Neuronal stem cell (in vitro differentiated cells): ENCODE measurements around the gene TBL2.
"Not testable (repeated sequence)": the region's sequence is repeated elsewhere in the genome, so short reads cannot be mapped to it uniquely, and the experiment has no call there.

Source experiments
- DNase-seq: peaks from one replicate; pipeline ENCODE4 v3.0.0-alpha.2; 2013; ENCODE audit warnings: low spot score
- H2AFZ ChIP-seq: one replicate; pipeline ENCODE4 v1.6.1; 2013; ENCODE audit warnings: mild to moderate bottlenecking, low read length, inconsistent platforms
- H2AK5ac ChIP-seq: 2 replicates; pipeline ENCODE4 v1.6.1; 2013; ENCODE audit warnings: low read depth, mild to moderate bottlenecking, inconsistent platforms, low read length, moderate library complexity, mixed read lengths
- H2BK120ac ChIP-seq: 2 replicates; pipeline ENCODE4 v1.6.1; 2013; ENCODE audit warnings: low read depth, mild to moderate bottlenecking, inconsistent platforms, low read length, moderate library complexity, mixed read lengths
- H2BK12ac ChIP-seq: one replicate; pipeline ENCODE4 v1.6.1; 2013; ENCODE audit warnings: low read length, inconsistent platforms
- H2BK15ac ChIP-seq: 2 replicates; pipeline ENCODE4 v1.6.1; 2013; ENCODE audit warnings: mild to moderate bottlenecking, low read length, inconsistent platforms, mixed read lengths
- H2BK5ac ChIP-seq: one replicate; pipeline ENCODE4 v1.6.1; 2013; ENCODE audit warnings: inconsistent platforms, mild to moderate bottlenecking, low read length, moderate library complexity
- H3K14ac ChIP-seq: one replicate; pipeline ENCODE4 v1.6.1; 2013; ENCODE audit warnings: low read length, inconsistent platforms
- H3K18ac ChIP-seq: 2 replicates; pipeline ENCODE4 v1.6.1; 2013; ENCODE audit warnings: low read length, inconsistent platforms
- H3K23ac ChIP-seq: 2 replicates; pipeline ENCODE4 v1.6.1; 2013; ENCODE audit warnings: low read depth, mild to moderate bottlenecking, mixed read lengths, low read length, inconsistent platforms; ENCODE audit not compliant: poor library complexity
- H3K27ac ChIP-seq: replicated peaks from 3 replicates; pipeline ENCODE4 v1.5.1; 2013; ENCODE audit warnings: low read length, inconsistent platforms
- H3K27me3 ChIP-seq, 3 experiments: 2 replicates each; pipeline ENCODE4 v1.6.1; 2013; ENCODE audit warnings: low read length in 3 of 3, mild to moderate bottlenecking in 2 of 3, inconsistent platforms in 1 of 3, low read depth in 1 of 3, mixed read lengths in 1 of 3, moderate library complexity in 1 of 3; ENCODE audit not compliant: control insufficient read depth in 3 of 3, insufficient read depth in 3 of 3
- H3K36me3 ChIP-seq, 2 donors: replicated peaks in 1 of 2; 2 replicates each; pipeline ENCODE4 v1.6.1; 2013; ENCODE audit warnings: low read length in 2 of 2; ENCODE audit not compliant: control insufficient read depth in 2 of 2, insufficient read depth in 2 of 2
- H3K4ac ChIP-seq: 2 replicates; pipeline ENCODE4 v1.6.1; 2013; ENCODE audit warnings: inconsistent platforms, mild to moderate bottlenecking, low read length, moderate library complexity
- H3K4me1 ChIP-seq, 2 donors: 1 replicate in 1 of 2; 2 replicates in 1 of 2; pipeline ENCODE4 v1.6.1; 2013; ENCODE audit warnings: low read length in 2 of 2, low read depth in 1 of 2; ENCODE audit not compliant: control insufficient read depth in 2 of 2, insufficient read depth in 1 of 2
- H3K4me2 ChIP-seq: one replicate; pipeline ENCODE4 v1.6.1; 2013; ENCODE audit warnings: mild to moderate bottlenecking, low read length, inconsistent platforms; ENCODE audit not compliant: insufficient read depth, poor library complexity, severe bottlenecking
- H3K4me3 ChIP-seq, 2 donors: 2 replicates each; pipeline ENCODE4 v1.5.1; 2013; ENCODE audit warnings: low read length in 2 of 2, mild to moderate bottlenecking in 2 of 2, inconsistent platforms in 1 of 2, moderate library complexity in 1 of 2
- H3K79me1 ChIP-seq: one replicate; pipeline ENCODE4 v1.6.1; 2013; ENCODE audit warnings: low read depth, mild to moderate bottlenecking, inconsistent platforms, low read length, moderate library complexity
- H3K9ac ChIP-seq: one replicate; pipeline ENCODE4 v1.6.1; 2013; ENCODE audit warnings: mild to moderate bottlenecking, low read depth, low read length, inconsistent platforms; ENCODE audit not compliant: poor library complexity
- H3K9me3 ChIP-seq, 2 donors: replicated peaks in 1 of 2; 2 replicates each; pipeline versions ENCODE3 to v1.6.1; 2013; ENCODE audit warnings: low read length in 2 of 2, mild to moderate bottlenecking in 2 of 2, inconsistent platforms in 1 of 2, low read depth in 1 of 2, mixed read lengths in 1 of 2, moderate library complexity in 1 of 2; ENCODE audit not compliant: control insufficient read depth in 2 of 2, insufficient read depth in 1 of 2
- H4K8ac ChIP-seq: one replicate; pipeline ENCODE4 v1.6.1; 2013; ENCODE audit warnings: low read depth, mild to moderate bottlenecking, inconsistent platforms, low read length, moderate library complexity
- H4K91ac ChIP-seq: one replicate; pipeline ENCODE4 v1.6.1; 2013; ENCODE audit warnings: low read length, low read depth, mild to moderate bottlenecking, inconsistent platforms; ENCODE audit not compliant: poor library complexity
- WGBS, 2 donors: extraction: QIAGEN DNeasy Blood & Tissue Kit; methylation state at CpG; one replicate each; pipeline ENCODE4 v1.1.7; 2013; ENCODE audit warnings: missing lambda C conversion rate in 2 of 2, mixed read lengths in 1 of 2; ENCODE audit not compliant: insufficient read length in 2 of 2, insufficient replicate concordance in 1 of 2; ENCODE audit errors: extremely low coverage in 2 of 2; 5-methylcytosine and 5-hydroxymethylcytosine counted together

The TBL2 gene

DNA sequence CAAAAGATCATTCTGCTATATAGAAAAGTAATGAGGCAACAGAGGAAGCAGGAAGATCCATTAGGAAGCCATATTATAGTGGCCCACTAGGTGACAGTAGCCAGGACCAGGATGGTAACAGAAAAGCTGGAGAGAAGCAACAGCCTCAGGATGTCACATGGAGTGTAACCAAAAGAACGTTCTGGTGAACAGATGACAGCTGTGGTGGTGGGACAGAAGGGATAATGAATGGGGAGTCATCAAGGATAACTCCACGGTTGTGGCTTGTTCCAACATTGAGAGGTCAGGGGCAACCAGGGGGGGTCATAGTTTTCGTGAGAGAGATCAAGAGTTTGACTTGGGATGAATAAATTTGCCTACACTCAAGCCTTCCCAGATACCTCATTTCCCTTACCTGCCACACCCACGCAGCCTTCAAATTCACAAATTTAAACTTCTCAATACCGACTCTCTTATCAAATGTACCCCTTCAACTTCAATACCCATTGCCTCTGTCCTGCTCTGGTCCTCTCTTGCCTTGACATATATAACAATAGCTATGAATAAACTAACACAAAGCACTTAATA is 9.3 kb downstream of the TBL2 start:
- no peak overlapping the region for H2BK12ac ChIP-seq
- no peak for DNase-seq
- no peak overlapping the region for H4K91ac ChIP-seq

GRCh38 chr7:73567846-73568685 is 10.3 kb downstream of the TBL2 start:
- no peak overlapping the region for H2BK12ac ChIP-seq
- H3K27ac ChIP-seq: no peak overlapping the region

More for the DNA sequence above, 9.3 kb downstream of the TBL2 start:
- no peak overlapping the region for H3K27ac ChIP-seq
- H3K4me3 ChIP-seq: no peak overlapping the region
- H3K4me1 ChIP-seq: no peaks in the 10 kb centered on the region
- H4K8ac ChIP-seq: no peak overlapping the region
- H2BK15ac ChIP-seq: no peak overlapping the region
- peaks cover 36 to 53% of the 10 kb centered on the region in 2 donors for H3K36me3 ChIP-seq
- H3K9ac ChIP-seq: no peak overlapping the region
- no peak overlapping the region for H3K14ac ChIP-seq
- H3K4ac ChIP-seq: no peak overlapping the region
- 100% methylated on average over 2 of the region's 5 CpGs; no CpG with 5 or more reads in 1 of the 2 donors for WGBS, 2 donors
- H3K23ac ChIP-seq: no peak overlapping the region
- H2AFZ ChIP-seq: no peak overlapping the region
- H2BK5ac ChIP-seq: no peak overlapping the region
- no peaks in the 10 kb centered on the region for H3K79me1 ChIP-seq
- H3K18ac ChIP-seq: no peak overlapping the region
- H2AK5ac ChIP-seq: no peak overlapping the region
- H2BK120ac ChIP-seq: no peak overlapping the region
- H3K4me2 ChIP-seq: no peak overlapping the region
- no peaks in the 10 kb centered on the region for H3K27me3 ChIP-seq
- H3K9me3 ChIP-seq: no peaks in the 10 kb centered on the region

GRCh38 chr7:73567140-73567539 is 11.2 kb downstream of the TBL2 start:
- Histone ChIP-seq H2BK15ac (no peak overlapping the region), H2BK120ac (no peak overlapping the region), H2BK12ac (no peak overlapping the region), H3K9ac (peak overlapping the region; percentile 2), H3K9me3 (no peaks in the 10 kb centered on the region), H4K8ac (no peak overlapping the region), H3K23ac (no peak overlapping the region), H3K4me1 (no peaks in the 10 kb centered on the region), H3K4me3 (no peak overlapping the region), H2BK5ac (no peak overlapping the region), H3K14ac (no peak overlapping the region), H3K36me3 (peaks cover 16 to 34% of the 10 kb centered on the region in 2 donors), H2AFZ (no peak overlapping the region), H3K4ac (no peak overlapping the region), H3K4me2 (no peak overlapping the region), H3K27me3 (no peaks in the 10 kb centered on the region), H3K27ac (no peak overlapping the region), H3K18ac (no peak overlapping the region), H2AK5ac (no peak overlapping the region), H4K91ac (no peak overlapping the region), H3K79me1 (no peaks in the 10 kb centered on the region)
- 100% methylated on average over 1 of the region's 4 CpGs; no CpG with 5 or more reads in 1 of the 2 donors for WGBS, 2 donors
- no peak for DNase-seq

More at GRCh38 chr7:73567846-73568685, 10.3 kb downstream of the TBL2 start:
- Histone ChIP-seq H3K9ac (peak overlapping the region; percentile 56), H3K4me1 (no peaks in the 10 kb centered on the region), H3K4ac (no peak overlapping the region), H3K14ac (no peak overlapping the region), H3K79me1 (no peaks in the 10 kb centered on the region), H3K23ac (no peak overlapping the region), H3K4me2 (no peak overlapping the region), H4K91ac (no peak overlapping the region), H4K8ac (no peak overlapping the region), H3K27me3 (no peaks in the 10 kb centered on the region), H2BK15ac (no peak overlapping the region), H3K4me3 (no peak overlapping the region), H3K36me3 (peaks cover 25 to 43% of the 10 kb centered on the region in 2 donors), H3K18ac (no peak overlapping the region), H2AFZ (no peak overlapping the region), H2BK5ac (no peak overlapping the region), H2BK120ac (no peak overlapping the region), H3K9me3 (no peaks in the 10 kb centered on the region), H2AK5ac (no peak overlapping the region)
- DNase-seq: no peak
- no CpG with 5 or more reads among the region's 12 CpGs for WGBS, 2 donors

- H3K27ac ChIP-seq, H3K4me3 ChIP-seq, H2BK15ac ChIP-seq: not testable (repeated sequence)
These were observed 11.9 kb downstream of the TBL2 start for GRCh38 chr7:73566431-73566830.

More at GRCh38 chr7:73566431-73566830, 11.9 kb downstream of the TBL2 start:
- DNase-seq, H3K14ac ChIP-seq, H3K4me1 ChIP-seq, H2AK5ac ChIP-seq, H3K9ac ChIP-seq, H4K8ac ChIP-seq, H2BK120ac ChIP-seq, H3K27me3 ChIP-seq, H3K79me1 ChIP-seq, H4K91ac ChIP-seq, H2AFZ ChIP-seq, H2BK12ac ChIP-seq, H3K4me2 ChIP-seq, H3K23ac ChIP-seq, H3K4ac ChIP-seq, H3K18ac ChIP-seq, H3K9me3 ChIP-seq, H2BK5ac ChIP-seq: not testable (repeated sequence)
- peaks cover 13 to 26% of the 10 kb centered on the region in 2 donors for H3K36me3 ChIP-seq
